DMS153 (cell line): ENCODE measurements around the gene WNT7B.

Experiments used
- DNase-seq: peaks from one replicate; lab custom pipeline; 2025; lab: John Stamatoyannopoulos, UW

WNT7B gene

GRCh38 chr22:45906946-45907345 is 70.0 kb downstream of the WNT7B start:
- DNase-seq, result no peak

GRCh38 chr22:45905924-45906865 is 70.8 kb downstream of the WNT7B start:
- DNase-seq, result no peak

- no peak for DNase-seq
These were observed 71.5 kb downstream of the WNT7B start for GRCh38 chr22:45905326-45905923.

- DNase-seq, result no peak
These were observed 72.7 kb downstream of the WNT7B start for GRCh38 chr22:45904236-45904635.

- no peak for DNase-seq
These were observed 73.4 kb downstream of the WNT7B start for GRCh38 chr22:45903355-45904135.

GRCh38 chr22:45897736-45898135 is 79.2 kb downstream of the WNT7B start:
- no peak for DNase-seq

- DNase-seq, result no peak
These were observed 79.9 kb downstream of the WNT7B start for GRCh38 chr22:45896964-45897538.

- peak; percentile 50 for DNase-seq
These were observed 80.6 kb downstream of the WNT7B start for GRCh38 chr22:45896153-45896951.

GRCh38 chr22:45895436-45896152 is 81.4 kb downstream of the WNT7B start:
- DNase-seq, result no peak

- DNase-seq, result no peak
These were observed 83.4 kb downstream of the WNT7B start for GRCh38 chr22:45893516-45893915.

- DNase-seq, result no peak
These were observed 84.1 kb downstream of the WNT7B start for GRCh38 chr22:45892681-45893461.

GRCh38 chr22:45891996-45892621 is 84.9 kb downstream of the WNT7B start:
- DNase-seq, result no peak

- no peak for DNase-seq
These were observed 85.4 kb downstream of the WNT7B start for GRCh38 chr22:45891471-45891995.

- no peak for DNase-seq
These were observed 85.9 kb downstream of the WNT7B start for GRCh38 chr22:45891021-45891421.

GRCh38 chr22:45890351-45890635 is 86.7 kb downstream of the WNT7B start:
- DNase-seq, result no peak

- no peak for DNase-seq
These were observed 87.2 kb downstream of the WNT7B start for GRCh38 chr22:45889539-45890350.

- DNase-seq, result no peak
These were observed 87.8 kb downstream of the WNT7B start for GRCh38 chr22:45889093-45889538.
